Measurements from ENCODE around the gene GDPD5.

Gene GDPD5

GRCh38 chr11:75408957-75409219 lies 116.9 kb downstream of the GDPD5 start:
- no peak for DNase-seq (ENCODE audit: low read depth)
- TF ChIP-seq, protein P1, sequence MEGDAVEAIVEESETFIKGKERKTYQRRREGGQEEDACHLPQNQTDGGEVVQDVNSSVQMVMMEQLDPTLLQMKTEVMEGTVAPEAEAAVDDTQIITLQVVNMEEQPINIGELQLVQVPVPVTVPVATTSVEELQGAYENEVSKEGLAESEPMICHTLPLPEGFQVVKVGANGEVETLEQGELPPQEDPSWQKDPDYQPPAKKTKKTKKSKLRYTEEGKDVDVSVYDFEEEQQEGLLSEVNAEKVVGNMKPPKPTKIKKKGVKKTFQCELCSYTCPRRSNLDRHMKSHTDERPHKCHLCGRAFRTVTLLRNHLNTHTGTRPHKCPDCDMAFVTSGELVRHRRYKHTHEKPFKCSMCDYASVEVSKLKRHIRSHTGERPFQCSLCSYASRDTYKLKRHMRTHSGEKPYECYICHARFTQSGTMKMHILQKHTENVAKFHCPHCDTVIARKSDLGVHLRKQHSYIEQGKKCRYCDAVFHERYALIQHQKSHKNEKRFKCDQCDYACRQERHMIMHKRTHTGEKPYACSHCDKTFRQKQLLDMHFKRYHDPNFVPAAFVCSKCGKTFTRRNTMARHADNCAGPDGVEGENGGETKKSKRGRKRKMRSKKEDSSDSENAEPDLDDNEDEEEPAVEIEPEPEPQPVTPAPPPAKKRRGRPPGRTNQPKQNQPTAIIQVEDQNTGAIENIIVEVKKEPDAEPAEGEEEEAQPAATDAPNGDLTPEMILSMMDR (IDR thresholded peaks at IDR 0.05; ENCODE audit: low read length, missing control alignments) = no peak
- H3K4me3 ChIP-seq (replicated peaks; ENCODE audit: low read depth, low read length) = no peak overlapping the region

GRCh38 chr11:75406338-75406777 lies 119.4 kb downstream of the GDPD5 start:
- TF ChIP-seq, protein P1 (IDR thresholded peaks at IDR 0.05; ENCODE audit: low read length, missing control alignments) = no peak
- DNase-seq (ENCODE audit: low read depth) = no peak

GRCh38 chr11:75403983-75404658 lies 121.6 kb downstream of the GDPD5 start:
- TF ChIP-seq, protein P1 (IDR thresholded peaks at IDR 0.05; ENCODE audit: low read length, missing control alignments) = no peak
- H3K4me3 ChIP-seq (replicated peaks; ENCODE audit: low read depth, low read length) = no peak overlapping the region
- no peak for DNase-seq (ENCODE audit: low read depth)

More at GRCh38 chr11:75406338-75406777, 119.4 kb downstream of the GDPD5 start:
- H3K4me3 ChIP-seq (replicated peaks; ENCODE audit: low read depth, low read length) = no peak overlapping the region

GRCh38 chr11:75403037-75403436 lies 122.7 kb downstream of the GDPD5 start:
- TF ChIP-seq, protein P1 (IDR thresholded peaks at IDR 0.05; ENCODE audit: low read length, missing control alignments) = no peak
- no peak for DNase-seq (ENCODE audit: low read depth)
- no peak overlapping the region for H3K4me3 ChIP-seq (replicated peaks; ENCODE audit: low read depth, low read length)

- DNase-seq (ENCODE audit: low read depth) = no peak
- peak overlapping the region; percentile 8 for H3K4me3 ChIP-seq (replicated peaks; ENCODE audit: low read depth, low read length)
- TF ChIP-seq, protein P1 (IDR thresholded peaks at IDR 0.05; ENCODE audit: low read length, missing control alignments) = peak; percentile 0
These were observed 123.6 kb downstream of the GDPD5 start for GRCh38 chr11:75402002-75402773.

GRCh38 chr11:75400146-75400865 lies 125.4 kb downstream of the GDPD5 start:
- TF ChIP-seq, protein P1 (IDR thresholded peaks at IDR 0.05; ENCODE audit: low read length, missing control alignments) = no peak
- H3K4me3 ChIP-seq (replicated peaks; ENCODE audit: low read depth, low read length) = peak overlapping the region; percentile 85
- DNase-seq (ENCODE audit: low read depth) = no peak
